GM12878 (cell line): Measurements from ENCODE around the gene RWDD1. TPM values are rescaled to one million over a fixed set of nuclear protein-coding genes. Genes with fewer than 3 reads are reported as not detected.

Experiments used
- ATAC-seq: fragments of 200-7000 bp; cut with Tn5 transposase; 3 replicates; pipeline ENCODE4 v1.9.1; 2020; ENCODE audit warnings: mild to moderate bottlenecking, moderate library complexity
- BruUV-seq: library from RNA; stranded (reverse); fragments of 400-500 nt; replicated peaks from 2 replicates; lab custom pipeline; 2021; lab: Mats Ljungman, UMichigan
- CTCF ChIA-PET: fragments of 300-600 bp; sonication (Branson Sonifier 250); formaldehyde crosslinking; extraction: SDS; loops from one replicate; lab custom pipeline; 2021; ENCODE audit warnings: inconsistent platforms; lab: Yijun Ruan, JAX
- POLR2A ChIA-PET: fragments of 350-600 bp; formaldehyde crosslinking; extraction: SDS; loops from one replicate; lab custom pipeline; 2021; ENCODE audit warnings: inconsistent platforms; lab: Charles Lee
- RAD21 ChIA-PET: fragments of 300-600 bp; sonication (Branson Sonifier 250); formaldehyde crosslinking; loops from one replicate; lab custom pipeline; 2023; ENCODE audit warnings: antibody characterized with exemption; ENCODE audit not compliant: unreplicated experiment; lab: Charles Lee
- SMC1A ChIA-PET: fragments of 300-600 bp; sonication (Branson Sonifier 250); formaldehyde crosslinking; loops from one replicate; lab custom pipeline; 2023; ENCODE audit not compliant: unreplicated experiment, uncharacterized antibody; lab: Charles Lee
- DNase-seq: peaks from one replicate; pipeline ENCODE4 v3.0.0-alpha.2; 2011; ENCODE audit warnings: low read depth, low spot score
- FAIRE-seq: peaks from 3 replicates; lab custom pipeline; 2011; peaks lifted over from hg19 to GRCh38; lab: Jason Lieb, UNC
- H2AFZ ChIP-seq: 2 replicates; pipeline ENCODE4 v1.6.0; 2011; ENCODE audit warnings: low read depth, low read length, control low read depth; ENCODE audit not compliant: control insufficient read depth
- H3K27ac ChIP-seq: 2 replicates; pipeline ENCODE4 v1.5.1; 2011; ENCODE audit warnings: control low read depth; ENCODE audit not compliant: control insufficient read depth, insufficient read depth
- H3K27me3 ChIP-seq, 2 experiments: replicated peaks in 1 of 2; 2 replicates each; pipeline versions ENCODE4 v1.6.0 to v1.6.1; 2011; ENCODE audit warnings: low read length in 1 of 2; ENCODE audit not compliant: control insufficient read depth in 2 of 2, insufficient read depth in 2 of 2
- H3K36me3 ChIP-seq, 2 experiments: 2 replicates each; pipeline ENCODE4 v1.5.1; 2011; ENCODE audit warnings: low read length in 1 of 2; ENCODE audit not compliant: control insufficient read depth in 2 of 2, insufficient read depth in 2 of 2
- H3K4me1 ChIP-seq: 2 replicates; pipeline ENCODE4 v1.6.1; 2011; ENCODE audit warnings: mild to moderate bottlenecking, low read length, moderate library complexity, mixed read lengths; ENCODE audit not compliant: control insufficient read depth, insufficient read depth
- H3K4me2 ChIP-seq: 2 replicates; pipeline ENCODE4 v1.6.0; 2011; ENCODE audit warnings: control low read depth; ENCODE audit not compliant: control insufficient read depth, insufficient read depth
- H3K4me3 ChIP-seq: fragments of 200-600 bp; sonication (generic); 2 replicates; pipeline ENCODE4 v1.5.1; 2016
- H3K79me2 ChIP-seq: 2 replicates; pipeline ENCODE4 v1.6.0; 2011; ENCODE audit warnings: low read length; ENCODE audit not compliant: control insufficient read depth, insufficient read depth
- H3K9ac ChIP-seq: 2 replicates; pipeline ENCODE4 v1.8.0; 2011; ENCODE audit warnings: low read length, control low read depth, mixed read lengths; ENCODE audit not compliant: control insufficient read depth, insufficient read depth
- H3K9me3 ChIP-seq: replicated peaks from 3 replicates; pipeline ENCODE4 v1.5.1; 2011; ENCODE audit warnings: mild to moderate bottlenecking, low read length; ENCODE audit not compliant: control insufficient read depth, insufficient read depth
- H4K20me1 ChIP-seq: 2 replicates; pipeline ENCODE4 v1.6.0; 2011; ENCODE audit not compliant: control insufficient read depth, insufficient read depth
- CBFB ChIP-seq: IDR thresholded peaks from 2 replicates; pipeline ENCODE4 v1.6.1; 2016; ENCODE audit warnings: antibody characterized with exemption, low read depth
- FOXM1 ChIP-seq: IDR thresholded peaks from 2 replicates; pipeline ENCODE4 v1.6.1; 2012; ENCODE audit warnings: low read depth, mild to moderate bottlenecking, inconsistent platforms, low read length, moderate library complexity
- KDM1A ChIP-seq: fragments of 200-600 bp; sonication (generic); IDR thresholded peaks from 2 replicates; pipeline ENCODE4 v1.6.1; 2016; ENCODE audit warnings: borderline replicate concordance
- POLR2AphosphoS5 ChIP-seq: IDR thresholded peaks from 2 replicates; pipeline ENCODE4 v1.6.1; 2011; ENCODE audit warnings: mild to moderate bottlenecking, low read length, inconsistent platforms
- RUNX3 ChIP-seq: IDR thresholded peaks from 2 replicates; pipeline ENCODE4 v1.6.1; 2012; ENCODE audit warnings: low read length, inconsistent platforms
- SMC3 ChIP-seq: IDR thresholded peaks from 2 replicates; pipeline ENCODE4 v1.6.1; 2011; ENCODE audit warnings: low read length, improper control_type of control experiment, borderline replicate concordance
- WGBS: methylation state at CpG from one replicate; pipeline ENCODE4 v1.1.6; 2016; ENCODE audit warnings: low lambda C conversion rate; ENCODE audit not compliant: insufficient replicate concordance, insufficient coverage; ENCODE audit errors: missing lambda C conversion rate; 5-methylcytosine and 5-hydroxymethylcytosine counted together
- in situ Hi-C: fragments of 300-500 bp; cut with MboI; formaldehyde crosslinking; loops from 9 replicates; pipeline ENCODE4 v1.14.3; 2018; ENCODE audit warnings: mixed read lengths
- intact Hi-C: fragments of 100-400 bp; cut with micrococcal nuclease; formaldehyde crosslinking; loops from one replicate; pipeline ENCODE4 v1.14.2; 2022; ENCODE audit not compliant: unreplicated experiment
- polyA plus RNA-seq, 11 experiments: library from polyadenylated mRNA; depleted of rRNA in 4 of 11; unstranded in 6 of 11; stranded (reverse) in 5 of 11; fragments of >200 nt; fragmentation: Nextera tagmentation in 4 of 11; fragmentation: Illumina TruSeq in 1 of 11; extraction: Ambion mirVana in 4 of 11; extraction: Trizol in 1 of 11; gene quantifications; 1 replicate in 1 of 11; 2 replicates in 10 of 11; pipeline versions ENCODE4 v1.2.1 to v1.2.3, GENCODE V29; 2011 to 2016; ENCODE audit warnings: inconsistent platforms in 2 of 11, missing spikeins in 2 of 11, low read depth in 1 of 11
- total RNA-seq, 4 experiments: library from RNA; depleted of rRNA in 3 of 4; stranded (reverse); fragments of >200 nt in 3 of 4; fragmentation: Illumina TruSeq in 1 of 4; extraction: Trizol in 1 of 4; gene quantifications; 2 replicates each; pipeline versions ENCODE4 v1.2.1 to v1.2.3, GENCODE V29; 2013 to 2021
- TF ChIP-seq, protein P1 (sequence below): IDR thresholded peaks from 2 replicates; pipeline ENCODE4 v1.6.1; 2012; ENCODE audit warnings: mild to moderate bottlenecking, low read depth, low read length
- TF ChIP-seq, protein P2 (sequence below): IDR thresholded peaks from 2 replicates; pipeline ENCODE4 v1.6.1; 2011; ENCODE audit warnings: low read depth, low read length, improper control_type of control experiment, borderline replicate concordance
- TF ChIP-seq, protein P3 (sequence below), 3 experiments: IDR thresholded peaks in 2 of 3; conservative IDR thresholded peaks in 1 of 3; 2 replicates each; pipeline ENCODE4 v1.5.1; 2011; ENCODE audit warnings: low read depth in 3 of 3, low read length in 3 of 3, mild to moderate bottlenecking in 3 of 3, control low read depth in 2 of 3, moderate library complexity in 2 of 3, inconsistent platforms in 1 of 3, mixed read lengths in 1 of 3; ENCODE audit not compliant: control insufficient read depth in 2 of 3, insufficient read depth in 1 of 3; ENCODE audit errors: extremely low read depth in 1 of 3
- TF ChIP-seq, protein P4 (sequence below): fragments of 450-650 bp; IDR thresholded peaks from 2 replicates; pipeline ENCODE4 v1.6.1; 2016; ENCODE audit warnings: mild to moderate bottlenecking
- TF ChIP-seq, protein P5 (sequence below): IDR thresholded peaks from 2 replicates; pipeline ENCODE4 v1.6.1; 2011; ENCODE audit warnings: mild to moderate bottlenecking, low read depth, low read length, moderate library complexity; ENCODE audit not compliant: insufficient replicate concordance

Gene RWDD1
- total and polyA plus RNA-seq, 10 of the 15 experiments (the other 5 are each of a cell fraction or from before 2014, with no cell fraction given), result 40.1 to 107 (median 65.8) TPM

DNA sequence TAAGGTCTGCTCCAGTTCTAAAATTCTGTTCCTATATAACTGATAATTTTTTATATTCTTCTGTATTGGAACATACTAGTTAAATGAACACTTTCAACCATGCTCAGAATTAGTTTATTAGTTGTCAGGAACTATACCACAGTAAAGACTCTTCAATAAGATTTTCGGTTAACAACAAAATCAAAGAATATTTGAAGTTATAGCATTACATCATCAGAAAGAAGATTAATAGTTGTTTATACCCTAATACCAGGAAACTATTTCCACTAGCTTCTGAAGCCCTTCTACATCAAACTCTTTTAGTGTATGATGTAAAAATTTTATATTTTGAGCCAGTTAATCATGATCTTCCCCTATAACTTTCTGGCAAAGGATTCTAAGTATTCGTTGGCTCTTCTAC lies 11.2 kb upstream of the RWDD1 start (continued):
- TF ChIP-seq, protein P1, sequence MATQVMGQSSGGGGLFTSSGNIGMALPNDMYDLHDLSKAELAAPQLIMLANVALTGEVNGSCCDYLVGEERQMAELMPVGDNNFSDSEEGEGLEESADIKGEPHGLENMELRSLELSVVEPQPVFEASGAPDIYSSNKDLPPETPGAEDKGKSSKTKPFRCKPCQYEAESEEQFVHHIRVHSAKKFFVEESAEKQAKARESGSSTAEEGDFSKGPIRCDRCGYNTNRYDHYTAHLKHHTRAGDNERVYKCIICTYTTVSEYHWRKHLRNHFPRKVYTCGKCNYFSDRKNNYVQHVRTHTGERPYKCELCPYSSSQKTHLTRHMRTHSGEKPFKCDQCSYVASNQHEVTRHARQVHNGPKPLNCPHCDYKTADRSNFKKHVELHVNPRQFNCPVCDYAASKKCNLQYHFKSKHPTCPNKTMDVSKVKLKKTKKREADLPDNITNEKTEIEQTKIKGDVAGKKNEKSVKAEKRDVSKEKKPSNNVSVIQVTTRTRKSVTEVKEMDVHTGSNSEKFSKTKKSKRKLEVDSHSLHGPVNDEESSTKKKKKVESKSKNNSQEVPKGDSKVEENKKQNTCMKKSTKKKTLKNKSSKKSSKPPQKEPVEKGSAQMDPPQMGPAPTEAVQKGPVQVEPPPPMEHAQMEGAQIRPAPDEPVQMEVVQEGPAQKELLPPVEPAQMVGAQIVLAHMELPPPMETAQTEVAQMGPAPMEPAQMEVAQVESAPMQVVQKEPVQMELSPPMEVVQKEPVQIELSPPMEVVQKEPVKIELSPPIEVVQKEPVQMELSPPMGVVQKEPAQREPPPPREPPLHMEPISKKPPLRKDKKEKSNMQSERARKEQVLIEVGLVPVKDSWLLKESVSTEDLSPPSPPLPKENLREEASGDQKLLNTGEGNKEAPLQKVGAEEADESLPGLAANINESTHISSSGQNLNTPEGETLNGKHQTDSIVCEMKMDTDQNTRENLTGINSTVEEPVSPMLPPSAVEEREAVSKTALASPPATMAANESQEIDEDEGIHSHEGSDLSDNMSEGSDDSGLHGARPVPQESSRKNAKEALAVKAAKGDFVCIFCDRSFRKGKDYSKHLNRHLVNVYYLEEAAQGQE, result no peak
- TF ChIP-seq KDM1A (no peak), RUNX3 (no peak)
- TF ChIP-seq, protein P2, sequence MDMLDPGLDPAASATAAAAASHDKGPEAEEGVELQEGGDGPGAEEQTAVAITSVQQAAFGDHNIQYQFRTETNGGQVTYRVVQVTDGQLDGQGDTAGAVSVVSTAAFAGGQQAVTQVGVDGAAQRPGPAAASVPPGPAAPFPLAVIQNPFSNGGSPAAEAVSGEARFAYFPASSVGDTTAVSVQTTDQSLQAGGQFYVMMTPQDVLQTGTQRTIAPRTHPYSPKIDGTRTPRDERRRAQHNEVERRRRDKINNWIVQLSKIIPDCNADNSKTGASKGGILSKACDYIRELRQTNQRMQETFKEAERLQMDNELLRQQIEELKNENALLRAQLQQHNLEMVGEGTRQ, result no peak

DNA sequence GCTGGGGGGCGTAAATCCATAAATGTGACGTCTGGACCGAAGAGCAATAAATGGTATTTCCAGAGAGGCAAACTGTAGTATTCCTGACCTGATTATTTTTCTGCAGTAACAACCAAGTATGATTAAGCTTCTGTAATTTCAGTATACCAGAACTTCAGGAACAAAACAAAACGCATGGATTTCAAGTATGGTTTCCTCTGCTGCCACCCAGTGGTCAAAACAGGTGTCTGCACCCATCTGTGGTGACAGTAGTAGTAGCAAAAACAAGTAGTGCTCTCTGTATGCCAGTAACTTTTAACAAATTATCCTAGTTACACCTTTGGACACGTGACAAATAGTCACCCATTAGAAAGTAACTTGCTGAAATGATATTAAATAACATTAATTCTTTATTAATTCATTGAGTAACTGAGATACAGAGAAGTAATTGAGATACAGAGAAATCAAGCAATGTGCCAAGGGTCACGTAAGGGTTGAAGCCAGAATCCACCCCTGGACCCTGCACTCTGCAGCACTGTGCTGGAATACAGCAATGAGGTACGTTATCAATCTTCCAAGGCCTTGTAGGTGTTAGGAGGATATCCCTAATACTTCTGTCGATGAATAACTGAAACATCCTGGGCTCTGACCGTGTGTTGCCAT lies 9.8 kb upstream of the RWDD1 start:
- no peaks in the 10 kb centered on the region for H3K9me3 ChIP-seq
- H3K36me3 ChIP-seq, result no peaks in the 10 kb centered on the region
- DNase-seq (no peak), ATAC-seq (peak; percentile 87), FAIRE-seq (peak; percentile 73)
- WGBS, result 65% methylated on average over 9 of the region's 9 CpGs
- H4K20me1 ChIP-seq, result no peaks in the 10 kb centered on the region
- intact Hi-C loops (loop anchor here (1.0 to 5.0 kb wide), 4 partner anchors 25 to 449 kb away; no protein-coding TSS in a partner anchor), in situ Hi-C loops (no loop called here)
- no TSS peak for BruUV-seq
- H3K4me3 ChIP-seq, result no peak overlapping the region
- H3K9ac ChIP-seq, result no peak overlapping the region
- H3K4me2 ChIP-seq, result no peak overlapping the region
- SMC1A ChIA-PET, result interaction anchor here (0.9 to 4.3 kb wide), 17 partner anchors 10 to 438 kb away, joined by 3 to 39 read pairs (median 4); partner anchors contain the start of gene RWDD1
- CTCF ChIA-PET, result interaction anchor here (0.6 to 4.4 kb wide), 41 partner anchors 9 to 444 kb away, joined by 3 to 48 read pairs (median 5); partner anchors contain the start of genes RWDD1 and TSPYL4
- H3K27me3 ChIP-seq, result no peaks in the 10 kb centered on the region; a peak in 1 of 4 replicates
- POLR2A ChIA-PET, result interaction anchor here (1.1 kb wide), 1 partner anchor 293 kb away, joined by 4 read pairs; no protein-coding TSS in a partner anchor
- no peak overlapping the region for H3K27ac ChIP-seq
- no peaks in the 10 kb centered on the region for H3K4me1 ChIP-seq
- RAD21 ChIA-PET, result interaction anchor here (0.7 to 3.2 kb wide), 9 partner anchors 10 to 294 kb away, joined by 3 to 28 read pairs (median 7); partner anchors contain the start of gene RWDD1
- H2AFZ ChIP-seq, result no peak overlapping the region
- H3K79me2 ChIP-seq, result no peaks in the 10 kb centered on the region
- TF ChIP-seq, protein P3, sequence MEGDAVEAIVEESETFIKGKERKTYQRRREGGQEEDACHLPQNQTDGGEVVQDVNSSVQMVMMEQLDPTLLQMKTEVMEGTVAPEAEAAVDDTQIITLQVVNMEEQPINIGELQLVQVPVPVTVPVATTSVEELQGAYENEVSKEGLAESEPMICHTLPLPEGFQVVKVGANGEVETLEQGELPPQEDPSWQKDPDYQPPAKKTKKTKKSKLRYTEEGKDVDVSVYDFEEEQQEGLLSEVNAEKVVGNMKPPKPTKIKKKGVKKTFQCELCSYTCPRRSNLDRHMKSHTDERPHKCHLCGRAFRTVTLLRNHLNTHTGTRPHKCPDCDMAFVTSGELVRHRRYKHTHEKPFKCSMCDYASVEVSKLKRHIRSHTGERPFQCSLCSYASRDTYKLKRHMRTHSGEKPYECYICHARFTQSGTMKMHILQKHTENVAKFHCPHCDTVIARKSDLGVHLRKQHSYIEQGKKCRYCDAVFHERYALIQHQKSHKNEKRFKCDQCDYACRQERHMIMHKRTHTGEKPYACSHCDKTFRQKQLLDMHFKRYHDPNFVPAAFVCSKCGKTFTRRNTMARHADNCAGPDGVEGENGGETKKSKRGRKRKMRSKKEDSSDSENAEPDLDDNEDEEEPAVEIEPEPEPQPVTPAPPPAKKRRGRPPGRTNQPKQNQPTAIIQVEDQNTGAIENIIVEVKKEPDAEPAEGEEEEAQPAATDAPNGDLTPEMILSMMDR (IDR thresholded peaks at IDR 0.05 in 2 of 3, conservative IDR thresholded peaks at IDR 0.05 in 1 of 3; ENCODE audit: control insufficient read depth in 2 of 3, extremely low read depth in 1 of 3, insufficient read depth in 1 of 3, low read depth in 3 of 3, low read length in 3 of 3), result peak; percentile 84 to 93 (median 88)
- TF ChIP-seq, protein P4, sequence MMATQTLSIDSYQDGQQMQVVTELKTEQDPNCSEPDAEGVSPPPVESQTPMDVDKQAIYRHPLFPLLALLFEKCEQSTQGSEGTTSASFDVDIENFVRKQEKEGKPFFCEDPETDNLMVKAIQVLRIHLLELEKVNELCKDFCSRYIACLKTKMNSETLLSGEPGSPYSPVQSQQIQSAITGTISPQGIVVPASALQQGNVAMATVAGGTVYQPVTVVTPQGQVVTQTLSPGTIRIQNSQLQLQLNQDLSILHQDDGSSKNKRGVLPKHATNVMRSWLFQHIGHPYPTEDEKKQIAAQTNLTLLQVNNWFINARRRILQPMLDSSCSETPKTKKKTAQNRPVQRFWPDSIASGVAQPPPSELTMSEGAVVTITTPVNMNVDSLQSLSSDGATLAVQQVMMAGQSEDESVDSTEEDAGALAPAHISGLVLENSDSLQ, result no peak
- TF ChIP-seq FOXM1 (0 out of 2 replicates have a peak, but pooled peaks have one; percentile 40), POLR2AphosphoS5 (no peak), RUNX3 (peak; percentile 46; the same call in 1 of the 2 replicates), CBFB (no peak), SMC3 (peak; percentile 78; the same call in 1 of the 2 replicates)
- TF ChIP-seq, protein P5, sequence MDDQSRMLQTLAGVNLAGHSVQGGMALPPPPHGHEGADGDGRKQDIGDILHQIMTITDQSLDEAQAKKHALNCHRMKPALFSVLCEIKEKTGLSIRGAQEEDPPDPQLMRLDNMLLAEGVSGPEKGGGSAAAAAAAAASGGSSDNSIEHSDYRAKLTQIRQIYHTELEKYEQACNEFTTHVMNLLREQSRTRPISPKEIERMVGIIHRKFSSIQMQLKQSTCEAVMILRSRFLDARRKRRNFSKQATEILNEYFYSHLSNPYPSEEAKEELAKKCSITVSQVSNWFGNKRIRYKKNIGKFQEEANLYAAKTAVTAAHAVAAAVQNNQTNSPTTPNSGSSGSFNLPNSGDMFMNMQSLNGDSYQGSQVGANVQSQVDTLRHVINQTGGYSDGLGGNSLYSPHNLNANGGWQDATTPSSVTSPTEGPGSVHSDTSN, result no peak
